Neural cell (in vitro differentiated cells): ENCODE results near the gene DYNC1LI2. TPM values are rescaled to one million over a fixed set of nuclear protein-coding genes. Genes with fewer than 3 reads are reported as not detected.

Experiments used
- H2AFZ ChIP-seq: fragments of 200-600, 300-800 bp; sonication (generic), shearing (Covaris generic); 2 replicates; pipeline ENCODE4 v1.6.0; 2014; ENCODE audit warnings: low read depth, mild to moderate bottlenecking, antibody characterized with exemption, low read length, moderate library complexity
- H3F3A ChIP-seq: fragments of 200-600 bp; shearing (Covaris generic); 2 replicates; pipeline ENCODE4 v1.6.1; 2016; ENCODE audit warnings: mild to moderate bottlenecking, moderate library complexity, mixed read lengths, antibody characterized with exemption, low read length; ENCODE audit not compliant: insufficient read depth, poor library complexity, severe bottlenecking
- H3K27ac ChIP-seq: fragments of 200-600, 300-800 bp; sonication (generic), shearing (Covaris generic); 2 replicates; pipeline ENCODE4 v1.5.1; 2014; ENCODE audit warnings: mild to moderate bottlenecking, low read length, moderate library complexity
- H3K27me3 ChIP-seq: fragments of 300-800, 200-600 bp; sonication (generic), shearing (Covaris generic); 2 replicates; pipeline ENCODE4 v1.6.0; 2014; ENCODE audit warnings: mild to moderate bottlenecking, low read depth, low read length, moderate library complexity; ENCODE audit not compliant: insufficient read depth
- H3K36me3 ChIP-seq: fragments of 300-800, 200-600 bp; sonication (generic), shearing (Covaris generic); 2 replicates; pipeline ENCODE4 v1.5.1; 2014; ENCODE audit warnings: mild to moderate bottlenecking, antibody characterized with exemption, low read length, moderate library complexity; ENCODE audit not compliant: insufficient read depth
- H3K4me2 ChIP-seq: fragments of 300-800, 200-600 bp; sonication (generic), shearing (Covaris generic); 2 replicates; pipeline ENCODE4 v1.6.0; 2014; ENCODE audit warnings: mild to moderate bottlenecking, low read length
- H3K4me3 ChIP-seq: fragments of 300-800, 200-600 bp; sonication (generic), shearing (Covaris generic); 2 replicates; pipeline ENCODE4 v1.5.1; 2014; ENCODE audit warnings: mild to moderate bottlenecking, low read length, moderate library complexity
- H3K79me2 ChIP-seq: fragments of 200-600 bp; shearing (Covaris generic); replicated peaks from 2 replicates; pipeline ENCODE4 v1.6.0; 2014; ENCODE audit warnings: mild to moderate bottlenecking, low read length, moderate library complexity; ENCODE audit not compliant: insufficient read depth
- H3K9ac ChIP-seq: fragments of 300-800, 200-600 bp; sonication (generic), shearing (Covaris generic); 2 replicates; pipeline ENCODE4 v1.6.1; 2016; ENCODE audit warnings: mild to moderate bottlenecking, low read length, mixed read lengths
- H3K9me2 ChIP-seq: fragments of 200-600 bp; shearing (Covaris generic); 2 replicates; pipeline ENCODE4 v1.6.1; 2016; ENCODE audit warnings: mild to moderate bottlenecking, low read length, mixed read lengths; ENCODE audit not compliant: insufficient read depth
- H3K9me3 ChIP-seq: fragments of 200-600, 300-800 bp; sonication (generic), shearing (Covaris generic); 2 replicates; pipeline ENCODE4 v1.6.1; 2016; ENCODE audit warnings: mild to moderate bottlenecking, mixed run types, low read length, moderate library complexity, mixed read lengths
- H4K20me1 ChIP-seq: fragments of 200-600 bp; shearing (Covaris generic); 2 replicates; pipeline ENCODE4 v1.6.1; 2016; ENCODE audit warnings: mild to moderate bottlenecking, mixed run types; ENCODE audit not compliant: insufficient read depth
- CTCF ChIP-seq: fragments of 450-650 bp; IDR thresholded peaks from 2 replicates; pipeline ENCODE4 v1.5.1; 2014; ENCODE audit warnings: antibody characterized with exemption, mild to moderate bottlenecking, moderate library complexity; ENCODE audit not compliant: poor library complexity, severe bottlenecking
- EP300 ChIP-seq: fragments of 450-650 bp; conservative IDR thresholded peaks from 2 replicates; pipeline ENCODE4 v1.6.1; 2014; ENCODE audit warnings: antibody characterized with exemption, mild to moderate bottlenecking, moderate library complexity; ENCODE audit not compliant: poor library complexity, severe bottlenecking
- EZH2 ChIP-seq: fragments of 200-600, 300-800 bp; shearing (Covaris generic), sonication (generic); IDR thresholded peaks from 2 replicates; pipeline ENCODE4 v1.6.1; 2014; ENCODE audit warnings: antibody characterized with exemption, low read length, borderline replicate concordance, mild to moderate bottlenecking; ENCODE audit not compliant: insufficient read depth, poor library complexity, severe bottlenecking
- MXI1 ChIP-seq: fragments of 450-650 bp; conservative IDR thresholded peaks from 2 replicates; pipeline ENCODE4 v1.6.1; 2014; ENCODE audit warnings: antibody characterized with exemption, mild to moderate bottlenecking; ENCODE audit not compliant: poor library complexity, severe bottlenecking
- POLR2AphosphoS5 ChIP-seq: IDR thresholded peaks from 2 replicates; pipeline ENCODE4 v1.6.1; 2012
- RAD21 ChIP-seq: fragments of 450-650 bp; conservative IDR thresholded peaks from 2 replicates; pipeline ENCODE4 v1.6.1; 2014; ENCODE audit warnings: antibody characterized with exemption, mild to moderate bottlenecking, moderate library complexity
- REST ChIP-seq: IDR thresholded peaks from 2 replicates; pipeline ENCODE4 v1.6.1; 2012; ENCODE audit warnings: borderline replicate concordance
- SMC3 ChIP-seq: fragments of 450-650 bp; conservative IDR thresholded peaks from 2 replicates; pipeline ENCODE4 v1.6.1; 2014; ENCODE audit warnings: antibody characterized with exemption, mild to moderate bottlenecking, moderate library complexity; ENCODE audit not compliant: poor library complexity
- TAF1 ChIP-seq: IDR thresholded peaks from 2 replicates; pipeline ENCODE4 v1.6.1; 2012; ENCODE audit warnings: low read depth
- polyA plus RNA-seq: library from polyadenylated mRNA; depleted of rRNA; stranded (reverse); fragments of >200 nt; gene quantifications from 2 replicates; pipeline ENCODE4 v1.2.3, GENCODE V29; 2014

Gene DYNC1LI2
- polyA plus RNA-seq, 1 donor from 2014 or later: 249 TPM

- Histone ChIP-seq H3K9ac (no peak overlapping the region), H3K9me3 (no peaks in the 10 kb centered on the region), H3K4me2 (no peak overlapping the region), H3K27me3 (no peaks in the 10 kb centered on the region), H2AFZ (no peak overlapping the region), H3K27ac (no peak overlapping the region), H3K79me2 (peaks cover 50% of the 10 kb centered on the region), H3F3A (no peaks in the 10 kb centered on the region), H3K9me2 (no peaks in the 10 kb centered on the region), H3K36me3 (peaks cover 4% of the 10 kb centered on the region), H3K4me3 (no peak overlapping the region), H4K20me1 (peaks cover 14% of the 10 kb centered on the region)
- TF ChIP-seq RAD21: no peak
- no peak for TF ChIP-seq SMC3
- no peak for TF ChIP-seq REST
- no peak for TF ChIP-seq EZH2
- TF ChIP-seq MXI1: no peak
- TF ChIP-seq EP300: no peak
- TF ChIP-seq CTCF: no peak
- no peak for TF ChIP-seq TAF1
- TF ChIP-seq POLR2AphosphoS5: no peak
Measured at GRCh38 chr16:66741169-66741900, 10.1 kb downstream of the DYNC1LI2 start.

- peaks cover 14% of the 10 kb centered on the region for H4K20me1 ChIP-seq
- H3K4me2 ChIP-seq: no peak overlapping the region
Measured at GRCh38 chr16:66740533-66740932, 10.9 kb downstream of the DYNC1LI2 start.

More at GRCh38 chr16:66740533-66740932, 10.9 kb downstream of the DYNC1LI2 start:
- no peak overlapping the region for H3K9ac ChIP-seq
- no peak overlapping the region for H3K4me3 ChIP-seq
- no peaks in the 10 kb centered on the region for H3F3A ChIP-seq
- no peaks in the 10 kb centered on the region for H3K9me3 ChIP-seq
- H3K27me3 ChIP-seq: no peaks in the 10 kb centered on the region
- no peak overlapping the region for H2AFZ ChIP-seq
- no peak overlapping the region for H3K27ac ChIP-seq
- peaks cover 42% of the 10 kb centered on the region for H3K79me2 ChIP-seq
- TF ChIP-seq TAF1: no peak
- no peak for TF ChIP-seq RAD21
- TF ChIP-seq POLR2AphosphoS5: no peak
- no peak for TF ChIP-seq CTCF
- TF ChIP-seq EP300: no peak
- TF ChIP-seq REST: no peak
- TF ChIP-seq EZH2: no peak
- H3K36me3 ChIP-seq: peaks cover 4% of the 10 kb centered on the region
- no peaks in the 10 kb centered on the region for H3K9me2 ChIP-seq
